ENCODE results near the gene LBH. TPM values are rescaled to one million over a fixed set of nuclear protein-coding genes. Genes with fewer than 3 reads are reported as not detected.

LBH gene
- total RNA-seq, 4 donors from 2014 or later, result 7.0 to 37.8 (median 16.3) TPM

DNA sequence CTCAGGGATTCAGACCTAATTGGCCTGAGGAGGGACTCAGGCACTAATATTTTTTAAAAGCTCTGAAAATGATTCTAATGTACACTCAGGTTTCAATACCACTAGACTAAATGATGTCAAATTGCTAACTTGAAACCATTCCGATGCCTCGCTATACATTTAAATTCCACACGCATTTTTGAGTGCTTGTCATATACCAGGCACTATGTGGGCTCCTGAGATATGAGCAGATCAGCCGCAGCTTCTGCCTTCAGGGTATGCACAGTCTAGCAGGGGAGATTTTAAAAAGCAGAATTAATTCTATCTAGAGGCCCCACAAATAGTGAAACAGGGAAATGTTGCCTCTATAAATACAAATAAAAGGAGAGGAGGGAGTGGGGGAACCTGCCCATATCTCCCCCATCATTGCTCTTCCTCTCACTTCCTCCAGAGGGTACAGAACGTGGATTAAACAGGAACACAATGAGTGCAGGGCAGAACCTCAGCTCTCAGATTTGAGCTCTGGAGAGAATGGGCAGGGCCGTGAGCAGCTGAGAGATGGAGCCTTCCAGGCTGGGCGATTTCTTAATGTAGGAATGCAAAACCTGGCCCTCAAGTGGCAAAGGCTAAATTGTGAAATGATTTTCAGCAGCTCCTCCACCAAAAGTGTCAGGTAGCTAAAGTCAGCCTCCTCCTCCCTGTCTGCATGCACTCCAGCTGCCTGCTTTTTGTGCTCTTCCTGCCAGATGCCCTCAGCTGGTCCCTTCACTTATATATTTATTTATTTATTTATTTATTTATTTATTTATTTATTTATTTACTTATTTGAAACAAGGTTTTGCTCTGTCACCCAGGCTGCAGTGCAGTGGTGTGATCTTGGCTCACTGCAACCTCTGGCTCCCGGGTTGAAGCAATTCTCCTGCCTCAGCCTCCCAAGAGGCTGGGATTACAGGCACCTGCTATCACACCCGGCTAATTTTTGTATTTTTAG, 24.6 kb upstream of the LBH start:
- WGBS, 2 donors (ENCODE audit: low coverage in 1 of 2), result 80 to 88% methylated on average over 6 to 9 of the region's 9 CpGs
- no peak overlapping the region for H3K4me3 ChIP-seq
- H3K9me3 ChIP-seq, result no peaks in the 10 kb centered on the region
- no peak overlapping the region for H3K27ac ChIP-seq
- in situ Hi-C loops (cut with MboI; ENCODE audit: low pct_ligation_motif_present in 1 of 4, low pct_unique_long_range_greater_than_20kb in 1 of 4, low sequenced_read_pairs in 3 of 4), result loop anchor here in 3 of 4 donors (5.0 to 25.0 kb wide), 3 partner anchors 498 to 956 kb away; no protein-coding TSS in a partner anchor
- no peak for TF ChIP-seq POLR2AphosphoS5 (IDR thresholded peaks at IDR 0.05)
- TF ChIP-seq, protein P1, sequence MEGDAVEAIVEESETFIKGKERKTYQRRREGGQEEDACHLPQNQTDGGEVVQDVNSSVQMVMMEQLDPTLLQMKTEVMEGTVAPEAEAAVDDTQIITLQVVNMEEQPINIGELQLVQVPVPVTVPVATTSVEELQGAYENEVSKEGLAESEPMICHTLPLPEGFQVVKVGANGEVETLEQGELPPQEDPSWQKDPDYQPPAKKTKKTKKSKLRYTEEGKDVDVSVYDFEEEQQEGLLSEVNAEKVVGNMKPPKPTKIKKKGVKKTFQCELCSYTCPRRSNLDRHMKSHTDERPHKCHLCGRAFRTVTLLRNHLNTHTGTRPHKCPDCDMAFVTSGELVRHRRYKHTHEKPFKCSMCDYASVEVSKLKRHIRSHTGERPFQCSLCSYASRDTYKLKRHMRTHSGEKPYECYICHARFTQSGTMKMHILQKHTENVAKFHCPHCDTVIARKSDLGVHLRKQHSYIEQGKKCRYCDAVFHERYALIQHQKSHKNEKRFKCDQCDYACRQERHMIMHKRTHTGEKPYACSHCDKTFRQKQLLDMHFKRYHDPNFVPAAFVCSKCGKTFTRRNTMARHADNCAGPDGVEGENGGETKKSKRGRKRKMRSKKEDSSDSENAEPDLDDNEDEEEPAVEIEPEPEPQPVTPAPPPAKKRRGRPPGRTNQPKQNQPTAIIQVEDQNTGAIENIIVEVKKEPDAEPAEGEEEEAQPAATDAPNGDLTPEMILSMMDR (IDR thresholded peaks at IDR 0.05), result no peak
- no peak for TF ChIP-seq POLR2A (IDR thresholded peaks at IDR 0.05)
- no peak for TF ChIP-seq EP300 (IDR thresholded peaks at IDR 0.05; ENCODE audit: low read depth)
- no peaks in the 10 kb centered on the region for H3K36me3 ChIP-seq
- peaks cover 0 to 12% (median 7%) of the 10 kb centered on the region in 4 donors for H3K4me1 ChIP-seq
- no peaks in the 10 kb centered on the region for H3K27me3 ChIP-seq
- intact Hi-C loops (cut with DNase I; ENCODE audit: low total_unique reads), result no loop called here
- no peak for DNase-seq

DNA sequence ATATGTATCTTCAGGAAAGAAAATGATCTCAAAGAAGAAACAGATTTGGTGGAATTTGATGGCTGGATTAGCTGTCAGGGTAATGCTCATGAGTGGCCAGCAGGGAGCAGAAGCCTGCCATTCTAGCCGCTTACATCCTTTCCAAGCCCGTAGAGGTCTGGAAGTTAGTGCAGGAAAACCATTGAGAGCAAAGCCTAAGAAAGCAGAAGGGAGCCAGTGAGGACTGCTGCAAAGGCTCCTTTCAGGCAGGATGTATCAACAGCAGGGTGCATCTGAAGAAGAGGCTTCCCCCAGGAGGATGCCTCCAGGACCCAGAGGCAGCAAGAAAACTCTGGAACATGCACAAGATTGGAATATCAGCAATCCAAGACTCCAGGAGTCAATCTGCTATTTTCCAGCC, 22.9 kb upstream of the LBH start:
- no peak overlapping the region for H3K4me3 ChIP-seq
- WGBS, 2 donors (ENCODE audit: low coverage in 1 of 2), result 0 to 20% methylated on average over 1 to 2 of the region's 2 CpGs
- H3K27me3 ChIP-seq, result no peaks in the 10 kb centered on the region
- no peaks in the 10 kb centered on the region for H3K9me3 ChIP-seq
- in situ Hi-C loops (cut with MboI; ENCODE audit: low pct_ligation_motif_present in 1 of 4, low pct_unique_long_range_greater_than_20kb in 1 of 4, low sequenced_read_pairs in 3 of 4), result loop anchor here in 3 of 4 donors (5.0 to 25.0 kb wide), 3 partner anchors 496 to 954 kb away; no protein-coding TSS in a partner anchor
- peaks cover 0 to 4% (median 4%) of the 10 kb centered on the region in 4 donors for H3K4me1 ChIP-seq
- peak; percentile 64 for DNase-seq
- TF ChIP-seq, protein P1 (IDR thresholded peaks at IDR 0.05), result peak; percentile 87 to 92 (median 90)
- no peak for TF ChIP-seq EP300 (IDR thresholded peaks at IDR 0.05; ENCODE audit: low read depth)
- no peak for TF ChIP-seq POLR2AphosphoS5 (IDR thresholded peaks at IDR 0.05)
- no peak for TF ChIP-seq POLR2A (IDR thresholded peaks at IDR 0.05)
- no peaks in the 10 kb centered on the region for H3K36me3 ChIP-seq
- intact Hi-C loops (cut with DNase I; ENCODE audit: low total_unique reads), result loop anchor here (2.0 kb wide), 1 partner anchor 498 kb away; no protein-coding TSS in a partner anchor
- no peak overlapping the region for H3K27ac ChIP-seq

DNA sequence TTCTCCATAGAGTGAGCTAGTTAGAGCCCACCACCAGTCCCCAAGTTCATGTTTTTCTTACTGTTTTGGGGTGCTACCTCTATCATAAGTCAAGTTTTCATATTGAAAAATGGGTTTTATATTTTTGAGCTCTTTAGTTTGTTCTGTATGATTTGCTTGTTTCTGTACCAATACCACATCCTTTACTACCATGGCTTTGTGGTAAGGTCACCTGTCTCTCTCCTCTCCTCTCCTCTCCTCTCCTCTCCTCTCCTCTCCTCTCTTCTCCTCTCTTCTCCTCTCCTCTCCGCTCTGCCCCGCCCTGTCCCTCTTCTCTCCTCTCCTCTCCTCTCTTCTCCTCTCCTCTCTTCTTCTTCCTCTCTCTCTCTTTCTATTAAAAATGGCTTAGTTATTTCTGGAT, 22.1 kb upstream of the LBH start:
- in situ Hi-C loops (cut with MboI; ENCODE audit: low pct_ligation_motif_present in 1 of 4, low pct_unique_long_range_greater_than_20kb in 1 of 4, low sequenced_read_pairs in 3 of 4) (loop anchor here in 3 of 4 donors (5.0 to 25.0 kb wide), 3 partner anchors 496 to 953 kb away; no protein-coding TSS in a partner anchor), intact Hi-C loops (cut with DNase I; ENCODE audit: low total_unique reads) (loop anchor here (2.0 kb wide), 1 partner anchor 498 kb away; no protein-coding TSS in a partner anchor)

DNA sequence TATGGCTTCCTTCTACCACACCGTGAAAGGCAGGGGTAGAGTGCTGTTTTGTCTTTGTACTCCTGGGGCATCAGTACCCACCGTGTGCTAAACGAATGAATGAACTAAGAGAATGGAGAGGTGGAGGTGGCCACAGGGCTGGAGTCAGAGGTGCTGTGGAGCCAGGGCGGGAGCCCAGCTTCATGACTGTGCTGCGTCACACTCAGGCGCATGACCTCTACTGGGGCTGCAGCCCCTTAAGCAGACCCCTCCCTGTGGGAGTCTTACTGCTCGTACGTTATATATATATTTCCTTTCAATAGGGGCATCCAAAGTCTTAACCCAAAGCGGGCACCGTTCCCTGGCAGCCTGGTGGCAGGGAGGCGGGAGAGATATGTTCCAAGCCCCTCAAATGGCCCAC, 18.0 kb upstream of the LBH start:
- TF ChIP-seq POLR2A (IDR thresholded peaks at IDR 0.05) (no peak), POLR2AphosphoS5 (IDR thresholded peaks at IDR 0.05) (no peak), EP300 (IDR thresholded peaks at IDR 0.05; ENCODE audit: low read depth) (no peak)
- TF ChIP-seq, protein P1 (IDR thresholded peaks at IDR 0.05), result no peak
- H3K4me1 ChIP-seq, result peaks cover 3 to 16% (median 7%) of the 10 kb centered on the region in 4 donors
- H3K4me3 ChIP-seq, result no peak overlapping the region
- no peaks in the 10 kb centered on the region for H3K9me3 ChIP-seq
- intact Hi-C loops (cut with DNase I; ENCODE audit: low total_unique reads) (no loop called here), in situ Hi-C loops (cut with MboI; ENCODE audit: low pct_ligation_motif_present in 1 of 4, low pct_unique_long_range_greater_than_20kb in 1 of 4, low sequenced_read_pairs in 3 of 4) (loop anchor here in 1 of 4 donors (25.0 kb wide), 1 partner anchor 949 kb away; no protein-coding TSS in a partner anchor)
- DNase-seq, result no peak
- no peaks in the 10 kb centered on the region for H3K27me3 ChIP-seq
- H3K27ac ChIP-seq, result no peak overlapping the region
- 91 to 98% methylated on average over 4 to 11 of the region's 11 CpGs for WGBS, 2 donors (ENCODE audit: low coverage in 1 of 2)
- no peaks in the 10 kb centered on the region for H3K36me3 ChIP-seq

More for the DNA sequence above, 22.1 kb upstream of the LBH start:
- 90 to 95% methylated on average over 2 of the region's 2 CpGs for WGBS, 2 donors (ENCODE audit: low coverage in 1 of 2)
- no peak overlapping the region for H3K4me3 ChIP-seq
- H3K36me3 ChIP-seq, result no peaks in the 10 kb centered on the region
- no peaks in the 10 kb centered on the region for H3K27me3 ChIP-seq
- H3K9me3 ChIP-seq, result no peaks in the 10 kb centered on the region
- H3K4me1 ChIP-seq, result peaks cover 0 to 4% (median 4%) of the 10 kb centered on the region in 4 donors
- DNase-seq, result no peak
- no peak overlapping the region for H3K27ac ChIP-seq
- no peak for TF ChIP-seq POLR2A (IDR thresholded peaks at IDR 0.05)
- TF ChIP-seq, protein P1 (IDR thresholded peaks at IDR 0.05), result no peak
